Hepatocyte (in vitro differentiated cells): ENCODE measurements around the gene TRIM44.

Experiments
- EZH2 ChIP-seq: fragments of 200-600 bp; sonication (generic); IDR thresholded peaks from 2 replicates; pipeline ENCODE4 v1.6.1; 2016; ENCODE audit warnings: antibody characterized with exemption, mild to moderate bottlenecking, borderline replicate concordance
- TF ChIP-seq, protein P1 (sequence below): fragments of 200-600 bp; sonication (generic); IDR thresholded peaks from 2 replicates; pipeline ENCODE4 v1.5.1; 2016; ENCODE audit warnings: antibody characterized with exemption, mild to moderate bottlenecking; ENCODE audit not compliant: poor library complexity

DNA sequence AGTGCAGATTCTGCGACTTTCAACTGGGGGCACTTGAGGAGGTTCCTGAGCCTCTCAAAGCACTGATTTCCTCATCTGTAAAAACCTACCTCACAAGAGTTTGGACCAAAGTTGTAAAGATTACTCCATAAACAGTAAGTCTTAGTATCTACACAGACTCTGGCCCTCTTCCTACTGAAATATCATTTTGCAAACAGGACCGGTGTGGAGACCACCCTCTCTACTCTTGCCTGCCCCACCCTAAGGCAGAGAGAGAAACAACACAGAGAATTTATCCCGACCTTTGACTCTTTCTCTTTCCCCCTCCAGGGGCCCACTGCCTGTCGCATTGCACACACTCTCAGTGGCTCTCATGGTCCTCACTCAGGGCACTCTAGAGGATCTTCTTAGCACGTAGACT lies 163.4 kb downstream of the TRIM44 start:
- TF ChIP-seq, protein P1, sequence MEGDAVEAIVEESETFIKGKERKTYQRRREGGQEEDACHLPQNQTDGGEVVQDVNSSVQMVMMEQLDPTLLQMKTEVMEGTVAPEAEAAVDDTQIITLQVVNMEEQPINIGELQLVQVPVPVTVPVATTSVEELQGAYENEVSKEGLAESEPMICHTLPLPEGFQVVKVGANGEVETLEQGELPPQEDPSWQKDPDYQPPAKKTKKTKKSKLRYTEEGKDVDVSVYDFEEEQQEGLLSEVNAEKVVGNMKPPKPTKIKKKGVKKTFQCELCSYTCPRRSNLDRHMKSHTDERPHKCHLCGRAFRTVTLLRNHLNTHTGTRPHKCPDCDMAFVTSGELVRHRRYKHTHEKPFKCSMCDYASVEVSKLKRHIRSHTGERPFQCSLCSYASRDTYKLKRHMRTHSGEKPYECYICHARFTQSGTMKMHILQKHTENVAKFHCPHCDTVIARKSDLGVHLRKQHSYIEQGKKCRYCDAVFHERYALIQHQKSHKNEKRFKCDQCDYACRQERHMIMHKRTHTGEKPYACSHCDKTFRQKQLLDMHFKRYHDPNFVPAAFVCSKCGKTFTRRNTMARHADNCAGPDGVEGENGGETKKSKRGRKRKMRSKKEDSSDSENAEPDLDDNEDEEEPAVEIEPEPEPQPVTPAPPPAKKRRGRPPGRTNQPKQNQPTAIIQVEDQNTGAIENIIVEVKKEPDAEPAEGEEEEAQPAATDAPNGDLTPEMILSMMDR = no peak
- no peak for TF ChIP-seq EZH2
